ENCODE measurements around the gene SLCO4A1.

DNA sequence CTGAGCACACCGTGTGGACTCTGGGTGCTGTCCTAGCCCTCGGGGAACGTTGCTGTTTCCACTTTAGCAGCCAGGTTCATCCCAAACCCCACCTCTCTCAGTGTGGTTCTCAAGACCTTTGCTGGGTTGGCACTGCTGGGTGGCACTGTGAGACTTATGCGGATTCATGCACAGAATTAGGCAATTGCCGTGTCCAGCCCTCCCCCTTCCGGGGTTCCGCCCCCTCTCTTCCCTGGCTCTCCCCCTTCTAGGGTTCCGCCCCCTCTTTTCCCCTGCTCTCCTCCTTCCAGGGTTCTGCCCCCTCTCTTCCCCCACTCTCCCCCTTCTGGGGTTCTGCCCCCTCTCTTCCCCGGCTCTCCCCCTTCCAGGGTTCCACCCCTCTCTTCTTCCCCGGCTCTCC lies 39.8 kb upstream of the SLCO4A1 start:
- TF ChIP-seq POLR2A (IDR thresholded peaks at IDR 0.05) (no peak), POLR2AphosphoS5 (IDR thresholded peaks at IDR 0.05) (no peak)
- TF ChIP-seq, protein P1, sequence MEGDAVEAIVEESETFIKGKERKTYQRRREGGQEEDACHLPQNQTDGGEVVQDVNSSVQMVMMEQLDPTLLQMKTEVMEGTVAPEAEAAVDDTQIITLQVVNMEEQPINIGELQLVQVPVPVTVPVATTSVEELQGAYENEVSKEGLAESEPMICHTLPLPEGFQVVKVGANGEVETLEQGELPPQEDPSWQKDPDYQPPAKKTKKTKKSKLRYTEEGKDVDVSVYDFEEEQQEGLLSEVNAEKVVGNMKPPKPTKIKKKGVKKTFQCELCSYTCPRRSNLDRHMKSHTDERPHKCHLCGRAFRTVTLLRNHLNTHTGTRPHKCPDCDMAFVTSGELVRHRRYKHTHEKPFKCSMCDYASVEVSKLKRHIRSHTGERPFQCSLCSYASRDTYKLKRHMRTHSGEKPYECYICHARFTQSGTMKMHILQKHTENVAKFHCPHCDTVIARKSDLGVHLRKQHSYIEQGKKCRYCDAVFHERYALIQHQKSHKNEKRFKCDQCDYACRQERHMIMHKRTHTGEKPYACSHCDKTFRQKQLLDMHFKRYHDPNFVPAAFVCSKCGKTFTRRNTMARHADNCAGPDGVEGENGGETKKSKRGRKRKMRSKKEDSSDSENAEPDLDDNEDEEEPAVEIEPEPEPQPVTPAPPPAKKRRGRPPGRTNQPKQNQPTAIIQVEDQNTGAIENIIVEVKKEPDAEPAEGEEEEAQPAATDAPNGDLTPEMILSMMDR (IDR thresholded peaks at IDR 0.05) = no peak
